ENCODE results near the gene MEAF6. TPM values are rescaled to one million over a fixed set of nuclear protein-coding genes. Genes with fewer than 3 reads are reported as not detected.

MEAF6 gene
- total RNA-seq, 1 experiment from 2014 or later, result 72.0 TPM

- TF ChIP-seq, protein P1, sequence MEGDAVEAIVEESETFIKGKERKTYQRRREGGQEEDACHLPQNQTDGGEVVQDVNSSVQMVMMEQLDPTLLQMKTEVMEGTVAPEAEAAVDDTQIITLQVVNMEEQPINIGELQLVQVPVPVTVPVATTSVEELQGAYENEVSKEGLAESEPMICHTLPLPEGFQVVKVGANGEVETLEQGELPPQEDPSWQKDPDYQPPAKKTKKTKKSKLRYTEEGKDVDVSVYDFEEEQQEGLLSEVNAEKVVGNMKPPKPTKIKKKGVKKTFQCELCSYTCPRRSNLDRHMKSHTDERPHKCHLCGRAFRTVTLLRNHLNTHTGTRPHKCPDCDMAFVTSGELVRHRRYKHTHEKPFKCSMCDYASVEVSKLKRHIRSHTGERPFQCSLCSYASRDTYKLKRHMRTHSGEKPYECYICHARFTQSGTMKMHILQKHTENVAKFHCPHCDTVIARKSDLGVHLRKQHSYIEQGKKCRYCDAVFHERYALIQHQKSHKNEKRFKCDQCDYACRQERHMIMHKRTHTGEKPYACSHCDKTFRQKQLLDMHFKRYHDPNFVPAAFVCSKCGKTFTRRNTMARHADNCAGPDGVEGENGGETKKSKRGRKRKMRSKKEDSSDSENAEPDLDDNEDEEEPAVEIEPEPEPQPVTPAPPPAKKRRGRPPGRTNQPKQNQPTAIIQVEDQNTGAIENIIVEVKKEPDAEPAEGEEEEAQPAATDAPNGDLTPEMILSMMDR (IDR thresholded peaks at IDR 0.05; ENCODE audit: unreplicated experiment), result no peak
- DNase-seq (ENCODE audit: unreplicated experiment), result no peak
- POLR2A ChIA-PET, result no interaction called here
- Mint-ChIP-seq H3K4me1 (ENCODE audit: insufficient read depth, unreplicated experiment) (peaks cover 8% of the 10 kb centered on the region), H3K27ac (ENCODE audit: low read depth, unreplicated experiment) (no peak overlapping the region), H3K4me3 (ENCODE audit: unreplicated experiment) (no peak overlapping the region), H3K36me3 (ENCODE audit: insufficient read depth, unreplicated experiment) (peaks cover 80% of the 10 kb centered on the region), H3K27me3 (ENCODE audit: insufficient read depth, unreplicated experiment) (no peaks in the 10 kb centered on the region), H3K9me3 (ENCODE audit: unreplicated experiment) (no peaks in the 10 kb centered on the region)
- CTCF ChIA-PET, result interaction anchor here (0.6 to 2.7 kb wide), 4 partner anchors 11 to 180 kb away, joined by 3 to 12 read pairs (median 6); partner anchors contain the start of gene MEAF6
- intact Hi-C loops (cut with micrococcal nuclease), result no loop called here
- BruUV-seq (replicated peaks), result no TSS peak
These were observed 12.5 kb downstream of the MEAF6 start for GRCh38 chr1:37502104-37502503.

DNA sequence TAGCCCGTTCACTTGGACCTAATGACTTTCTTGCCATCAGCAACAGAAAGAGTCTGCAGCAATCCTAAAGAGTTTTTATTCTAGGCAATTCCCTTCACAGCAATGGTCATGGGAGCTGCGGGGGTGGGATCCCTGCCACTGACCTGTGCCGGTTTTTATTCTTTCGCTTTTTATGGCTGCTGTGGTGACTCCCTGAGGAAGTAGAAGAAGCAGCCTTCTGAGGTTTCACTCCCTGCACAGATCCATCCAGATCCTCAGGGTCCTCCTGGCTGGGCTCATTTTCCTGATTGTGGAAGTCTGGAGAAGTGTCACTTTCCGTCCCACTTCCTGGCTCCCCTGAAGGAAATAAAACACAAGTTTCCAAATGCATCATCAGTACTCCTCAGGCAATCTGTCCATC is 12.9 kb downstream of the MEAF6 start:
- no peak overlapping the region for H3K4me3 Mint-ChIP-seq (ENCODE audit: unreplicated experiment)
- ChIA-PET CTCF (interaction anchor here (0.6 to 2.7 kb wide), 4 partner anchors 11 to 180 kb away, joined by 3 to 12 read pairs (median 4); partner anchors contain the start of gene MEAF6), POLR2A (interaction anchor here (0.7 to 1.0 kb wide), 2 partner anchors 13 to 25 kb away, joined by 3 read pairs; partner anchors contain the start of gene MEAF6)
- H3K9me3 Mint-ChIP-seq (ENCODE audit: unreplicated experiment), result no peaks in the 10 kb centered on the region
- H3K27ac Mint-ChIP-seq (ENCODE audit: low read depth, unreplicated experiment), result no peak overlapping the region
- peaks cover 7% of the 10 kb centered on the region for H3K4me1 Mint-ChIP-seq (ENCODE audit: insufficient read depth, unreplicated experiment)
- peaks cover 76% of the 10 kb centered on the region for H3K36me3 Mint-ChIP-seq (ENCODE audit: insufficient read depth, unreplicated experiment)
- intact Hi-C loops (cut with micrococcal nuclease), result no loop called here
- no peaks in the 10 kb centered on the region for H3K27me3 Mint-ChIP-seq (ENCODE audit: insufficient read depth, unreplicated experiment)
- TF ChIP-seq, protein P1 (IDR thresholded peaks at IDR 0.05; ENCODE audit: unreplicated experiment), result no peak
- no peak for DNase-seq (ENCODE audit: unreplicated experiment)
- BruUV-seq (replicated peaks), result no TSS peak

GRCh38 chr1:37498872-37499617 is 15.5 kb downstream of the MEAF6 start:
- DNase-seq (ENCODE audit: unreplicated experiment), result peak; percentile 70
- TF ChIP-seq, protein P1 (IDR thresholded peaks at IDR 0.05; ENCODE audit: unreplicated experiment), result no peak
- peaks cover 7% of the 10 kb centered on the region for H3K4me1 Mint-ChIP-seq (ENCODE audit: insufficient read depth, unreplicated experiment)
- intact Hi-C loops (cut with micrococcal nuclease), result no loop called here
- H3K4me3 Mint-ChIP-seq (ENCODE audit: unreplicated experiment), result no peak overlapping the region
- CTCF ChIA-PET, result interaction anchor here (0.6 to 4.1 kb wide), 16 partner anchors 10 to 611 kb away, joined by 3 to 50 read pairs (median 4); partner anchors contain the start of gene MEAF6
- peak overlapping the region; percentile 59 for H3K27ac Mint-ChIP-seq (ENCODE audit: low read depth, unreplicated experiment)
- no peaks in the 10 kb centered on the region for H3K27me3 Mint-ChIP-seq (ENCODE audit: insufficient read depth, unreplicated experiment)
- no TSS peak for BruUV-seq (replicated peaks)
- POLR2A ChIA-PET, result interaction anchor here (0.8 to 3.2 kb wide), 7 partner anchors 10 to 24 kb away, joined by 3 to 14 read pairs (median 5); partner anchors contain the start of gene ZC3H12A
- H3K9me3 Mint-ChIP-seq (ENCODE audit: unreplicated experiment), result no peaks in the 10 kb centered on the region
- peaks cover 78% of the 10 kb centered on the region for H3K36me3 Mint-ChIP-seq (ENCODE audit: insufficient read depth, unreplicated experiment)

DNA sequence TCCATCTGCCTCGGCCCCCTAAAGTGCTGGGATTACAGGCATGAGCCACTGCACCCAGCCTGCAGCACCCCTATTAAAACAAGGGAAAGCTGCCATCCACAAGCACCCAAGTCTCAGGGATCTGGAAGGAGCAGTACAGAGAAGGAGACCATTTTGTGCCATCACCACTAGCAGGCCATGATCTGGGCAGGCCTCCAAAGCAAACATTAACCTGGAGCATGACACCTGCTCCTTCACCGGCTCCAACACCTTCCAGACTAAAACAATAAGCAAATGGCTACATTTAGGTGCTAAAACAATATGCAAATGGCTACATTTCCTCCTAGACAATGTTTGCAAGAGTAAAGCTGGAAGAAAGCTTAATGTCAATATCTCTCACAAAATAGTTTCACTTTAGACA is 16.7 kb downstream of the MEAF6 start:
- Mint-ChIP-seq H3K9me3 (ENCODE audit: unreplicated experiment) (no peaks in the 10 kb centered on the region), H3K27ac (ENCODE audit: low read depth, unreplicated experiment) (no peak overlapping the region), H3K4me3 (ENCODE audit: unreplicated experiment) (no peak overlapping the region), H3K36me3 (ENCODE audit: insufficient read depth, unreplicated experiment) (peaks cover 78% of the 10 kb centered on the region), H3K4me1 (ENCODE audit: insufficient read depth, unreplicated experiment) (peaks cover 7% of the 10 kb centered on the region), H3K27me3 (ENCODE audit: insufficient read depth, unreplicated experiment) (no peaks in the 10 kb centered on the region)
- CTCF ChIA-PET, result interaction anchor here (0.6 to 4.1 kb wide), 11 partner anchors 9 to 106 kb away, joined by 3 to 50 read pairs (median 3); partner anchors contain the start of gene MEAF6
- POLR2A ChIA-PET, result interaction anchor here (0.9 to 3.4 kb wide), 5 partner anchors 11 to 23 kb away, joined by 3 to 16 read pairs (median 9); partner anchors contain the start of genes MEAF6 and ZC3H12A
- peak; percentile 67 for DNase-seq (ENCODE audit: unreplicated experiment)
- intact Hi-C loops (cut with micrococcal nuclease), result no loop called here
- TF ChIP-seq, protein P1 (IDR thresholded peaks at IDR 0.05; ENCODE audit: unreplicated experiment), result no peak
- BruUV-seq (replicated peaks), result no TSS peak
